Tibial nerve (tissue), 4 donors: ENCODE data around the gene HRCT1. TPM values are rescaled to one million over a fixed set of nuclear protein-coding genes. Genes with fewer than 3 reads are reported as not detected.

Experiments
- DNase-seq, 2 donors: peaks; one replicate each; pipeline ENCODE4 v3.0.0-alpha.2; 2019; ENCODE audit warnings: low spot score in 2 of 2
- H3K27ac ChIP-seq, 4 donors: fragments of 200-600 bp; sonication (generic) in 3 of 4; one replicate each; pipeline ENCODE4 v1.5.1; 2017 to 2019; ENCODE audit warnings: mild to moderate bottlenecking in 1 of 4
- H3K27me3 ChIP-seq, 2 donors: fragments of 200-600 bp; sonication (generic) in 1 of 2; one replicate each; pipeline versions ENCODE4 v1.5.1 to v1.6.0; 2017 to 2019
- H3K36me3 ChIP-seq, 3 donors: fragments of 200-600 bp; sonication (generic); one replicate each; pipeline ENCODE4 v1.5.1; 2018 to 2019
- H3K4me1 ChIP-seq, 4 donors: fragments of 200-600 bp; sonication (generic) in 3 of 4; one replicate each; pipeline ENCODE4 v1.5.1; 2017 to 2019
- H3K4me3 ChIP-seq, 4 donors: fragments of 200-600 bp; sonication (generic) in 3 of 4; one replicate each; pipeline ENCODE4 v1.5.1; 2017 to 2019; ENCODE audit warnings: mild to moderate bottlenecking in 1 of 4, moderate library complexity in 1 of 4
- H3K9me3 ChIP-seq, 4 donors: fragments of 200-600 bp; sonication (generic) in 3 of 4; one replicate each; pipeline ENCODE4 v1.5.1; 2017 to 2019
- CTCF ChIP-seq, 5 experiments: fragments of 200-600 bp in 3 of 5; fragments of 450-650 bp in 2 of 5; sonication (generic) in 3 of 5; IDR thresholded peaks; one replicate each; pipeline ENCODE4 v1.5.1; 2016 to 2019; ENCODE audit warnings: antibody characterized with exemption in 5 of 5, mild to moderate bottlenecking in 3 of 5, moderate library complexity in 2 of 5
- EP300 ChIP-seq, 2 donors: sonication (generic); formaldehyde crosslinking; IDR thresholded peaks; one replicate each; pipeline ENCODE4 v1.6.1; 2017; ENCODE audit warnings: antibody characterized with exemption in 2 of 2, mild to moderate bottlenecking in 1 of 2
- POLR2A ChIP-seq, 2 donors: fragments of 450-650 bp; IDR thresholded peaks; one replicate each; pipeline ENCODE4 v1.6.1; 2017; ENCODE audit warnings: antibody characterized with exemption in 2 of 2, mild to moderate bottlenecking in 2 of 2, moderate library complexity in 2 of 2
- WGBS, 2 donors: methylation state at CpG; one replicate each; pipeline ENCODE4 v1.1.5; 2018; 5-methylcytosine and 5-hydroxymethylcytosine counted together
- total RNA-seq, 4 donors: library from RNA; depleted of rRNA; stranded (reverse); fragments of >200 nt; gene quantifications; one replicate each; pipeline ENCODE4 v1.1.0, GENCODE V29; 2016

HRCT1 gene
- total RNA-seq, 4 donors from 2014 or later: 7.2 to 15.5 (median 12.0) TPM

- no peak overlapping the region for H3K4me3 ChIP-seq
- 63 to 72% methylated on average over 6 of the region's 6 CpGs for WGBS, 2 donors
- H3K27me3 ChIP-seq: peaks cover 0 to 13% of the 10 kb centered on the region in 2 donors
- no peaks in the 10 kb centered on the region for H3K36me3 ChIP-seq
- TF ChIP-seq CTCF (IDR thresholded peaks at IDR 0.05) (no peak), POLR2A (IDR thresholded peaks at IDR 0.05) (no peak), EP300 (IDR thresholded peaks at IDR 0.05) (no peak)
- H3K9me3 ChIP-seq: no peaks in the 10 kb centered on the region
- DNase-seq: no peak
- H3K27ac ChIP-seq: no peak overlapping the region
- peaks cover 0 to 3% (median 0%) of the 10 kb centered on the region in 4 donors for H3K4me1 ChIP-seq
Measured at GRCh38 chr9:35952526-35953191, 46.7 kb downstream of the HRCT1 start.

- peak in 1 of 2 donors; percentile 71 for DNase-seq
- no peak overlapping the region for H3K4me3 ChIP-seq
- WGBS, 2 donors: 7 to 9% methylated on average over 6 of the region's 6 CpGs
- H3K9me3 ChIP-seq: no peaks in the 10 kb centered on the region
- no peak overlapping the region for H3K27ac ChIP-seq
- H3K4me1 ChIP-seq: peaks cover 0 to 3% (median 0%) of the 10 kb centered on the region in 4 donors
- H3K36me3 ChIP-seq: no peaks in the 10 kb centered on the region
- TF ChIP-seq EP300 (IDR thresholded peaks at IDR 0.05): no peak
- no peak for TF ChIP-seq POLR2A (IDR thresholded peaks at IDR 0.05)
- peak; percentile 74 to 84 (median 79) for TF ChIP-seq CTCF (IDR thresholded peaks at IDR 0.05)
- peaks cover 0 to 13% of the 10 kb centered on the region in 2 donors for H3K27me3 ChIP-seq
Measured at GRCh38 chr9:35954942-35955546, 49.0 kb downstream of the HRCT1 start.

- Histone ChIP-seq H3K4me1 (peaks cover 0 to 3% (median 0%) of the 10 kb centered on the region in 4 donors), H3K27me3 (peaks cover 0 to 13% of the 10 kb centered on the region in 2 donors), H3K36me3 (no peaks in the 10 kb centered on the region), H3K4me3 (no peak overlapping the region), H3K9me3 (no peaks in the 10 kb centered on the region), H3K27ac (no peak overlapping the region)
- DNase-seq: no peak
- TF ChIP-seq CTCF (IDR thresholded peaks at IDR 0.05): no peak
- TF ChIP-seq EP300 (IDR thresholded peaks at IDR 0.05): no peak
- no peak for TF ChIP-seq POLR2A (IDR thresholded peaks at IDR 0.05)
- 72 to 79% methylated on average over 5 of the region's 5 CpGs for WGBS, 2 donors
Measured at GRCh38 chr9:35956651-35957050, 50.6 kb downstream of the HRCT1 start.

Other genes starting within 250 kb of the HRCT1 start
- gene RMRP, start 248.2 kb upstream of the HRCT1 start, total RNA-seq: 1,000 to 10,000 TPM in 3 of 4 donors, 100 to 1,000 TPM in 1; 649 to 2,915 (median 1,530) TPM
- gene CCDC107, start 247.9 kb upstream of the HRCT1 start, total RNA-seq: 10 to 100 TPM; 41.6 to 58.8 (median 47.8) TPM
- gene ARHGEF39, start 241.0 kb upstream of the HRCT1 start, total RNA-seq: 1 to 10 TPM in 2 of 4 donors, under 1 TPM in 1, not detected in 1; 0.20 to 4.8 (median 1.0) TPM
- gene CA9, start 232.3 kb upstream of the HRCT1 start, total RNA-seq: under 1 TPM in 1 of 4 donors, not detected in 3; 0.84 TPM
- 100 to 1,000 TPM; 229 to 350 (median 289) TPM for gene TPM2, start 216.3 kb upstream of the HRCT1 start, total RNA-seq
- gene TLN1, start 174.0 kb upstream of the HRCT1 start, total RNA-seq: 100 to 1,000 TPM; 284 to 405 (median 350) TPM
- 10 to 100 TPM; 41.6 to 70.1 (median 53.5) TPM for gene CREB3, start 173.5 kb upstream of the HRCT1 start, total RNA-seq
- gene GBA2, start 157.0 kb upstream of the HRCT1 start, total RNA-seq: 10 to 100 TPM; 63.8 to 92.1 (median 66.1) TPM
- 10 to 100 TPM; 18.6 to 21.3 (median 20.2) TPM for gene RGP1, start 156.9 kb upstream of the HRCT1 start, total RNA-seq
- not detected for gene MSMP, start 151.9 kb upstream of the HRCT1 start, total RNA-seq
- 10 to 100 TPM; 26.3 to 36.0 (median 32.4) TPM for gene NPR2, start 114.6 kb upstream of the HRCT1 start, total RNA-seq
- gene SPAG8, start 93.9 kb upstream of the HRCT1 start, total RNA-seq: 1 to 10 TPM; 2.6 to 4.0 (median 3.5) TPM
- 10 to 100 TPM; 21.0 to 74.3 (median 35.9) TPM for gene HINT2, start 91.2 kb upstream of the HRCT1 start, total RNA-seq
- gene FAM221B, start 77.5 kb upstream of the HRCT1 start, total RNA-seq: not detected
- 10 to 100 TPM; 14.6 to 23.9 (median 20.1) TPM for gene TMEM8B, start 77.0 kb upstream of the HRCT1 start, total RNA-seq
- not detected for gene OR13J1, start 35.8 kb upstream of the HRCT1 start, total RNA-seq
- 10 to 100 TPM in 1 of 4 donors, 1 to 10 TPM in 3; 5.1 to 12.2 (median 7.7) TPM for gene SPAAR, start 3.3 kb downstream of the HRCT1 start, total RNA-seq
- not detected for gene OR2S2, start 52.0 kb downstream of the HRCT1 start, total RNA-seq
- 10 to 100 TPM; 15.6 to 24.1 (median 18.7) TPM for gene RECK, start 130.7 kb downstream of the HRCT1 start, total RNA-seq
- 10 to 100 TPM; 18.1 to 26.4 (median 25.6) TPM for gene GLIPR2, start 230.5 kb downstream of the HRCT1 start, total RNA-seq